Activated T-helper 17 cell treated with anti-CD3 and anti-CD28 coated beads, Interleukin-2, amount 50 U/mL, for 72 hours (primary cell): Measurements from ENCODE around the gene SH3RF3. TPM values are rescaled to one million over a fixed set of nuclear protein-coding genes. Genes with fewer than 3 reads are reported as not detected.
A peak's percentile ranks its signal among the peaks of the same experiment; 100 is the strongest.

ENCODE experiments used
- ATAC-seq: fragments of 150-1000 bp; cut with Tn5 transposase; replicated peaks from 2 replicates; pipeline ENCODE4 v1.10.0; 2021; ENCODE audit warnings: mild to moderate bottlenecking, moderate library complexity
- H3K27ac Mint-ChIP-seq: one replicate; pipeline ENCODE4 v1.8.0; 2022; ENCODE audit warnings: mixed read lengths
- H3K27me3 Mint-ChIP-seq: one replicate; pipeline ENCODE4 v1.8.0; 2022; ENCODE audit warnings: mixed read lengths
- H3K36me3 Mint-ChIP-seq: one replicate; pipeline ENCODE4 v1.8.0; 2022; ENCODE audit warnings: low read depth, mild to moderate bottlenecking, mixed read lengths
- H3K4me1 Mint-ChIP-seq: one replicate; pipeline ENCODE4 v1.8.0; 2022; ENCODE audit warnings: mixed read lengths
- H3K4me3 Mint-ChIP-seq: one replicate; pipeline ENCODE4 v1.8.0; 2022; ENCODE audit warnings: mild to moderate bottlenecking, mixed read lengths
- H3K9me3 Mint-ChIP-seq: one replicate; pipeline ENCODE4 v1.8.0; 2022; ENCODE audit warnings: mixed read lengths
- total RNA-seq, 2 donors: library from RNA; stranded (reverse); gene quantifications; one replicate each; pipeline ENCODE4 v1.2.3, GENCODE V29; 2022

The SH3RF3 gene
- under 1 TPM in 1 of 2 donors, not detected in 1; 0.05 TPM for total RNA-seq

GRCh38 chr2:109128616-109129355 lies at the start of gene SH3RF3:
SH3RF3 (plus strand) TSS chr2:109129205.
- Mint-ChIP-seq H3K27me3 (peaks cover 54% of the 10 kb centered on the region), H3K27ac (no peak within 1 kb of the TSS)
- peak; percentile 40 for ATAC-seq

GRCh38 chr2:109079590-109079989 lies 49.4 kb upstream of the SH3RF3 start:
- Mint-ChIP-seq H3K36me3 (no peaks in the 10 kb centered on the region), H3K27ac (no peak overlapping the region), H3K4me3 (no peak overlapping the region), H3K9me3 (no peaks in the 10 kb centered on the region), H3K4me1 (no peaks in the 10 kb centered on the region), H3K27me3 (no peaks in the 10 kb centered on the region)
- no peak for ATAC-seq

More at GRCh38 chr2:109128616-109129355, at the start of gene SH3RF3:
- Mint-ChIP-seq H3K4me3 (peak within 1 kb of the TSS; percentile 75), H3K9me3 (no peaks in the 10 kb centered on the region), H3K4me1 (peaks cover 8% of the 10 kb centered on the region), H3K36me3 (peaks cover 9% of the 10 kb centered on the region)

GRCh38 chr2:109080109-109080508 lies 48.9 kb upstream of the SH3RF3 start:
- Mint-ChIP-seq H3K4me1 (no peaks in the 10 kb centered on the region), H3K27me3 (no peaks in the 10 kb centered on the region), H3K27ac (no peak overlapping the region), H3K4me3 (no peak overlapping the region), H3K36me3 (no peaks in the 10 kb centered on the region), H3K9me3 (no peaks in the 10 kb centered on the region)
- ATAC-seq: no peak

GRCh38 chr2:109080757-109081156 lies 48.2 kb upstream of the SH3RF3 start:
- Mint-ChIP-seq H3K4me3 (no peak overlapping the region), H3K27me3 (no peaks in the 10 kb centered on the region), H3K4me1 (no peaks in the 10 kb centered on the region), H3K36me3 (no peaks in the 10 kb centered on the region), H3K27ac (no peak overlapping the region), H3K9me3 (no peaks in the 10 kb centered on the region)
- no peak for ATAC-seq

GRCh38 chr2:109081374-109081773 lies 47.6 kb upstream of the SH3RF3 start:
- no peak overlapping the region for H3K4me3 Mint-ChIP-seq
- peaks cover 3% of the 10 kb centered on the region for H3K27me3 Mint-ChIP-seq
- H3K36me3 Mint-ChIP-seq: no peaks in the 10 kb centered on the region
- H3K9me3 Mint-ChIP-seq: no peaks in the 10 kb centered on the region
- H3K4me1 Mint-ChIP-seq: no peaks in the 10 kb centered on the region
- H3K27ac Mint-ChIP-seq: no peak overlapping the region
- ATAC-seq: no peak

GRCh38 chr2:109083771-109084170 lies 45.2 kb upstream of the SH3RF3 start:
- Mint-ChIP-seq H3K4me3 (no peak overlapping the region), H3K4me1 (peaks cover 4% of the 10 kb centered on the region), H3K27me3 (peaks cover 3% of the 10 kb centered on the region), H3K36me3 (no peaks in the 10 kb centered on the region), H3K27ac (no peak overlapping the region), H3K9me3 (no peaks in the 10 kb centered on the region)
- no peak for ATAC-seq

- H3K27ac Mint-ChIP-seq: no peak overlapping the region
- H3K36me3 Mint-ChIP-seq: no peaks in the 10 kb centered on the region
- H3K4me1 Mint-ChIP-seq: peaks cover 4% of the 10 kb centered on the region
- no peak for ATAC-seq
- H3K27me3 Mint-ChIP-seq: peaks cover 3% of the 10 kb centered on the region
- H3K9me3 Mint-ChIP-seq: no peaks in the 10 kb centered on the region
- H3K4me3 Mint-ChIP-seq: no peak overlapping the region
These were observed 44.7 kb upstream of the SH3RF3 start for GRCh38 chr2:109084341-109084740.

- Mint-ChIP-seq H3K36me3 (no peaks in the 10 kb centered on the region), H3K4me1 (peaks cover 4% of the 10 kb centered on the region), H3K9me3 (no peaks in the 10 kb centered on the region), H3K27me3 (peaks cover 3% of the 10 kb centered on the region), H3K27ac (no peak overlapping the region), H3K4me3 (no peak overlapping the region)
- no peak for ATAC-seq
These were observed 42.9 kb upstream of the SH3RF3 start for GRCh38 chr2:109085912-109086742.

GRCh38 chr2:109086743-109087020 lies 42.3 kb upstream of the SH3RF3 start:
- no peak overlapping the region for H3K4me3 Mint-ChIP-seq
- H3K27ac Mint-ChIP-seq: no peak overlapping the region
- H3K9me3 Mint-ChIP-seq: no peaks in the 10 kb centered on the region
- no peaks in the 10 kb centered on the region for H3K36me3 Mint-ChIP-seq
- H3K4me1 Mint-ChIP-seq: peaks cover 4% of the 10 kb centered on the region
- H3K27me3 Mint-ChIP-seq: peaks cover 3% of the 10 kb centered on the region
- ATAC-seq: no peak

- Mint-ChIP-seq H3K27ac (no peak overlapping the region), H3K9me3 (no peaks in the 10 kb centered on the region), H3K4me3 (no peak overlapping the region), H3K36me3 (no peaks in the 10 kb centered on the region), H3K4me1 (peaks cover 4% of the 10 kb centered on the region), H3K27me3 (peaks cover 3% of the 10 kb centered on the region)
- ATAC-seq: no peak
These were observed 41.8 kb upstream of the SH3RF3 start for GRCh38 chr2:109087055-109087663.

- no peaks in the 10 kb centered on the region for H3K36me3 Mint-ChIP-seq
- ATAC-seq: no peak
- H3K27me3 Mint-ChIP-seq: peaks cover 3% of the 10 kb centered on the region
These were observed 39.3 kb upstream of the SH3RF3 start for GRCh38 chr2:109089602-109090300.

GRCh38 chr2:109091526-109091925 lies 37.5 kb upstream of the SH3RF3 start:
- H3K9me3 Mint-ChIP-seq: no peaks in the 10 kb centered on the region
- ATAC-seq: no peak
- no peak overlapping the region for H3K27ac Mint-ChIP-seq
- peaks cover 4% of the 10 kb centered on the region for H3K4me1 Mint-ChIP-seq
- H3K27me3 Mint-ChIP-seq: no peaks in the 10 kb centered on the region
- H3K4me3 Mint-ChIP-seq: no peak overlapping the region
- no peaks in the 10 kb centered on the region for H3K36me3 Mint-ChIP-seq

More at GRCh38 chr2:109089602-109090300, 39.3 kb upstream of the SH3RF3 start:
- Mint-ChIP-seq H3K27ac (no peak overlapping the region), H3K4me1 (peaks cover 4% of the 10 kb centered on the region), H3K4me3 (no peak overlapping the region), H3K9me3 (no peaks in the 10 kb centered on the region)

GRCh38 chr2:109094144-109094543 lies 34.9 kb upstream of the SH3RF3 start:
- no peaks in the 10 kb centered on the region for H3K4me1 Mint-ChIP-seq
- no peaks in the 10 kb centered on the region for H3K36me3 Mint-ChIP-seq
- peaks cover 9% of the 10 kb centered on the region for H3K27me3 Mint-ChIP-seq
- H3K9me3 Mint-ChIP-seq: no peaks in the 10 kb centered on the region
- H3K4me3 Mint-ChIP-seq: no peak overlapping the region
- ATAC-seq: no peak
- H3K27ac Mint-ChIP-seq: no peak overlapping the region

GRCh38 chr2:109098251-109098920 lies 30.6 kb upstream of the SH3RF3 start:
- ATAC-seq: no peak
- H3K9me3 Mint-ChIP-seq: no peaks in the 10 kb centered on the region
- no peaks in the 10 kb centered on the region for H3K36me3 Mint-ChIP-seq
- peaks cover 21% of the 10 kb centered on the region for H3K27me3 Mint-ChIP-seq
- no peaks in the 10 kb centered on the region for H3K4me1 Mint-ChIP-seq
- H3K27ac Mint-ChIP-seq: no peak overlapping the region
- no peak overlapping the region for H3K4me3 Mint-ChIP-seq
